Right lobe of liver (tissue), 6 donors: Measurements from ENCODE around the gene UBTD2. TPM values are rescaled to one million over a fixed set of nuclear protein-coding genes. Genes with fewer than 3 reads are reported as not detected.

Source experiments
- ATAC-seq, 4 donors: fragments of 200-7000 bp; cut with Tn5 transposase; one replicate each; pipeline ENCODE4 v1.9.1; 2020; ENCODE audit warnings: mild to moderate bottlenecking in 4 of 4, moderate library complexity in 4 of 4
- DNase-seq, 3 donors: peaks; one replicate each; pipeline ENCODE4 v3.0.0-alpha.2; 2020
- H3K27ac ChIP-seq, 3 donors: fragments of 200-600 bp; one replicate each; pipeline ENCODE4 v1.8.0; 2022
- H3K27me3 ChIP-seq, 2 donors: fragments of 200-600 bp; one replicate each; pipeline ENCODE4 v1.8.0; 2022
- H3K36me3 ChIP-seq, 4 donors: fragments of 200-600 bp; sonication (generic) in 1 of 4; one replicate each; pipeline versions ENCODE4 v1.5.1 to v1.8.0; 2017 to 2022; ENCODE audit warnings: control low read depth in 1 of 4
- H3K4me1 ChIP-seq, 4 donors: fragments of 200-600 bp; sonication (generic) in 1 of 4; one replicate each; pipeline versions ENCODE4 v1.5.1 to v1.8.0; 2017 to 2022; ENCODE audit warnings: control low read depth in 1 of 4
- H3K4me3 ChIP-seq, 3 donors: fragments of 200-600 bp; one replicate each; pipeline ENCODE4 v1.8.0; 2022
- H3K9me3 ChIP-seq, 4 donors: fragments of 200-600 bp; sonication (generic) in 1 of 4; one replicate each; pipeline versions ENCODE4 v1.5.1 to v1.8.0; 2017 to 2022; ENCODE audit warnings: control low read depth in 1 of 4
- POLR2A ChIP-seq: fragments of 450-650 bp; IDR thresholded peaks from one replicate; pipeline ENCODE4 v1.6.1; 2017; ENCODE audit warnings: antibody characterized with exemption, mild to moderate bottlenecking
- WGBS: methylation state at CpG from one replicate; pipeline ENCODE4 v1.1.6; 2018; ENCODE audit warnings: low coverage, low lambda C conversion rate; ENCODE audit not compliant: insufficient coverage; ENCODE audit errors: missing lambda C conversion rate; 5-methylcytosine and 5-hydroxymethylcytosine counted together
- intact Hi-C, 2 donors: fragments of 100-400 bp; cut with DNase I; formaldehyde crosslinking; loops; one replicate each; pipeline versions ENCODE4 v1.11.2 to v1.14.1; 2022
- total RNA-seq, 6 experiments: library from RNA; depleted of rRNA in 2 of 6; stranded (reverse); fragments of >200 nt in 2 of 6; fragmentation: NEBNext Ultra II Directional in 3 of 6; extraction: Animal tissue kit (Norgen Biotek cat#: 25700) in 3 of 6; gene quantifications; one replicate each; pipeline versions ENCODE4 v1.1.0 to v1.2.4, GENCODE V29; 2016 to 2023
- TF ChIP-seq, protein P1 (sequence below), 4 donors: fragments of 200-600 bp in 3 of 4; fragments of 450-650 bp in 1 of 4; IDR thresholded peaks; one replicate each; pipeline versions ENCODE4 v1.5.1 to v1.8.0; 2016 to 2022; ENCODE audit warnings: antibody characterized with exemption in 4 of 4, mild to moderate bottlenecking in 2 of 4
- donor health status: DM: no; HTN: yes; CAD: no.
- donor health status: DM: no; HTN: no; CAD: no.
- donor health status: DM: no; HTN: no; CAD: no.
- donor health status: DM: no; HTN: yes; CAD: no.
- donor health status: DM: no; HTN: yes; CAD: no.

UBTD2 gene
- total RNA-seq, 6 experiments from 2014 or later = 6.7 to 11.7 (median 9.2) TPM

DNA sequence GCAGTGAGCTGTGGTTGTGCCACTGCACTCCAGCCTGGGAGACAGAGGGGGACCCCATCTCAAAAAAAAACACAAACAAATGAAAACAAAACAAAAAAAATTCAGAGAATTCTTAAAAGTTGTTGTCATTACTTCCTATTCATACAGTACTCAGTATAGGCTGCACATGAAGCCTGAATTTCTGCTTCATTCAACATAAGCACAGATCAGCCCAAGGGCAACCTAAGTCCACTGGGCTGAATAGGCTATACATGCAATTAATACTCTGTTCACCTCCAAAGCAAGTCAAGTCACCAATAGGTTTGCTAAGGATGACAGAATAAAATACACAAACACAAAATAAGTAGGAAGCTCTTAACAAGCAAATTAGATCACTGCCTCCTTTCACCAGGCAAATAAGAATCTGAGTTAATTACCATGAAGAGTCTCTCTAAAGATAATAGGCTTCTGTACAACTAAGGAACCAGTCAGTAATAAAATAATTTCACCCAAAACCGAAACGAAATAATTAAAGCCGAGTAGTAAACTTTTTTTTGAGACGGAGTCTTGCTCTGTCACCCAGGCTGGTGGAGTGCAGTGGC lies 18.7 kb downstream of the UBTD2 start:
- no peak overlapping the region for H3K27ac ChIP-seq
- 90% methylated on average over 3 of the region's 4 CpGs for WGBS
- no peaks in the 10 kb centered on the region for H3K36me3 ChIP-seq
- intact Hi-C loops = no loop called here
- TF ChIP-seq, protein P1, sequence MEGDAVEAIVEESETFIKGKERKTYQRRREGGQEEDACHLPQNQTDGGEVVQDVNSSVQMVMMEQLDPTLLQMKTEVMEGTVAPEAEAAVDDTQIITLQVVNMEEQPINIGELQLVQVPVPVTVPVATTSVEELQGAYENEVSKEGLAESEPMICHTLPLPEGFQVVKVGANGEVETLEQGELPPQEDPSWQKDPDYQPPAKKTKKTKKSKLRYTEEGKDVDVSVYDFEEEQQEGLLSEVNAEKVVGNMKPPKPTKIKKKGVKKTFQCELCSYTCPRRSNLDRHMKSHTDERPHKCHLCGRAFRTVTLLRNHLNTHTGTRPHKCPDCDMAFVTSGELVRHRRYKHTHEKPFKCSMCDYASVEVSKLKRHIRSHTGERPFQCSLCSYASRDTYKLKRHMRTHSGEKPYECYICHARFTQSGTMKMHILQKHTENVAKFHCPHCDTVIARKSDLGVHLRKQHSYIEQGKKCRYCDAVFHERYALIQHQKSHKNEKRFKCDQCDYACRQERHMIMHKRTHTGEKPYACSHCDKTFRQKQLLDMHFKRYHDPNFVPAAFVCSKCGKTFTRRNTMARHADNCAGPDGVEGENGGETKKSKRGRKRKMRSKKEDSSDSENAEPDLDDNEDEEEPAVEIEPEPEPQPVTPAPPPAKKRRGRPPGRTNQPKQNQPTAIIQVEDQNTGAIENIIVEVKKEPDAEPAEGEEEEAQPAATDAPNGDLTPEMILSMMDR (IDR thresholded peaks at IDR 0.05) = no peak
- no peak for TF ChIP-seq POLR2A
- ATAC-seq (no peak), DNase-seq (no peak)
- no peak overlapping the region for H3K4me3 ChIP-seq
- H3K9me3 ChIP-seq = no peaks in the 10 kb centered on the region
- H3K27me3 ChIP-seq = no peaks in the 10 kb centered on the region
- H3K4me1 ChIP-seq = peaks cover 0 to 2% (median 0%) of the 10 kb centered on the region in 4 donors

DNA sequence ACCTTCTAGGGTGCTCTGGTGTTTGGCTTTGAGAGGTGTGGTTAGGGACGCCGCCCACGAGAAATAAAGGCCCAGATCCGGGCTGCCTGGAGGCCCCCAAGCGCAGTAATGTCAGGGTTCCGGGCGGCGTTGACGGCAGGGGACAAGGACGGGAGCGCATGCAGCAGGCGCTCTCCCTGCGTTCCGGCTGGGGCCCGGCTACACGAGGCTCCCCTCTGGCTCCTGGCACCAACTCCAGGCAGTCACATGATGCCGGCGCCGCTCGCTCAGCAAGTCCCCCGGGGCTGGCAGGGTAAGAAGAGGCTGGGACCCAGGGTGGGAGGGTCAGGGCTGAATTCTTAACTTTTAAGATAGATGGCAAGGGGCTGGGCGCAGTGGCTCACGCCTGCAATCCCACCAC lies 28.1 kb downstream of the UBTD2 start:
- TF ChIP-seq, protein P1 (IDR thresholded peaks at IDR 0.05) = no peak
- no peak for TF ChIP-seq POLR2A
- H3K4me3 ChIP-seq = no peak overlapping the region
- peaks cover 0 to 7% (median 0%) of the 10 kb centered on the region in 4 donors for H3K4me1 ChIP-seq
- H3K27me3 ChIP-seq = no peaks in the 10 kb centered on the region
- ATAC-seq (no peak), DNase-seq (no peak)
- H3K27ac ChIP-seq = no peak overlapping the region
- no peaks in the 10 kb centered on the region for H3K9me3 ChIP-seq
- H3K36me3 ChIP-seq = no peaks in the 10 kb centered on the region
- intact Hi-C loops = no loop called here
- 100% methylated on average over 3 of the region's 23 CpGs for WGBS

DNA sequence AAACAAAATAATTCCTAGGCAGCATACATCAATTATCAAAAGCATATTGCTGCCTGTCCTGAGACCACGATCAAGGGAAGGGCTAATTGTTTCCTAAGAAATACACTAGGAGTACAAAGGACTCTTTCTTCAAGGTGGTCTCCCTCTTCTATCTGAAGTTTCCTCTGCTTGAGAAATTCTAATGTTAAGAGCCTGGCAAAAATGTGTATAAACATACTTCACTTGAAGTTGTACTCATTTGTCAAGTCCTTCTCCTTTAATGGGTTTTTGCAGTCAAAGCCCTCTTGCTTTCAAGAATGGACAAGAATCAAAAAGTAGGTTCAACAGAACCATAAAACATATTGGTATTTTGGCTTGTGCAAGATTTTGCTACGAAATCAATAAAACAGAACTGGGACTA lies 31.1 kb downstream of the UBTD2 start:
- Histone ChIP-seq H3K36me3 (no peaks in the 10 kb centered on the region), H3K4me3 (no peak overlapping the region), H3K27ac (no peak overlapping the region), H3K4me1 (no peaks in the 10 kb centered on the region), H3K9me3 (no peaks in the 10 kb centered on the region), H3K27me3 (no peaks in the 10 kb centered on the region)
- intact Hi-C loops = no loop called here
- ATAC-seq (no peak), DNase-seq (no peak)
- WGBS = 84% methylated on average over 2 of the region's 2 CpGs
- TF ChIP-seq, protein P1 (IDR thresholded peaks at IDR 0.05) = no peak
- TF ChIP-seq POLR2A = no peak

DNA sequence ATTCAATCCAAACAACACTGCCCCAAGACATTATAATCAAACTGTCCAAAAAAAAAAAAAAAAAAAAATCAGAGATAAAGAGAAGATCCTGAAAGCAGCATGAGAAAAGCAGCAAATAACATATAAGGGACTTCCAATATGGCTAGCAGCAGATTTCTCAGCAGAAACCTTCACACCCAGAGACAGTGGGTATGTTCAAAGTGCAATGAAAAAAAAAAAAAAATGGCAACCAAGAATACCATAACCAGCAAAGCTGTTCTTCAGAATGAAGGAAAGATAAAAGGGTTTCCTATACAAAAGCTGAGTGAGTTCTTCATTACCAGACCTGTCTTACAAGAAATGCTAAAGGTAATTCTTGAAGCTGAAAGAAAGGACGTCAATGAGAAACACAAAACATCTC lies 32.1 kb downstream of the UBTD2 start:
- Histone ChIP-seq H3K4me1 (no peaks in the 10 kb centered on the region), H3K9me3 (no peaks in the 10 kb centered on the region), H3K27ac (no peak overlapping the region), H3K4me3 (no peak overlapping the region), H3K36me3 (no peaks in the 10 kb centered on the region), H3K27me3 (no peaks in the 10 kb centered on the region)
- TF ChIP-seq POLR2A = no peak
- TF ChIP-seq, protein P1 (IDR thresholded peaks at IDR 0.05) = no peak
- WGBS = 100% methylated on average over 1 of the region's 1 CpG
- intact Hi-C loops = no loop called here
- DNase-seq (no peak), ATAC-seq (no peak)

DNA sequence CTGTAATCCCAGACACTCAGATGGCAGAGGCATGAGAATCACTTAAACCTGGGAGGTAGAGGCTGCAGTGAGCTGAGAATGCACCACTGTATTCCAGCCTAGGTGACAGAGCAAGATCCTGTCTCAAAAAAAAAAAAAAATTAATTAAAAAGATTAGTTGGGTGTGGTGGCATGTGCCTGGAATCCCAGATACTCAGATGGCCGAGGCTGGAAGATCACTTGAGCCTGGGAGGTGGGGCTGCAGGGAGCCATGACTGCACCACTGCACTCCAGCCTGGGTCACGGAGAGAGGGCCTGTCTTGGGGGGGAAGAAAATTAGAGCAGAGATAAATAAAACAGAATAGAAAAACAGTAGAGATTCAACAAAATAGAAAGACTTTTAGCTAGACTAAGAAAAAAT lies 34.9 kb downstream of the UBTD2 start:
- no peaks in the 10 kb centered on the region for H3K27me3 ChIP-seq
- DNase-seq (no peak), ATAC-seq (no peak)
- no peak overlapping the region for H3K4me3 ChIP-seq
- no peaks in the 10 kb centered on the region for H3K9me3 ChIP-seq
- intact Hi-C loops = no loop called here
- 92% methylated on average over 2 of the region's 2 CpGs for WGBS
- no peaks in the 10 kb centered on the region for H3K36me3 ChIP-seq
- no peaks in the 10 kb centered on the region for H3K4me1 ChIP-seq
- no peak overlapping the region for H3K27ac ChIP-seq
- TF ChIP-seq, protein P1 (IDR thresholded peaks at IDR 0.05) = no peak
- TF ChIP-seq POLR2A = no peak
